D721Med (cell line): ENCODE measurements around the gene KIF1C.
A peak's percentile ranks its signal among the peaks of the same experiment; 100 is the strongest.

Experiments
- DNase-seq: peaks from one replicate; pipeline ENCODE4 v3.0.0; 2011; ENCODE audit warnings: low spot score; ENCODE audit not compliant: insufficient read length
- FAIRE-seq: peaks from 2 replicates; lab custom pipeline; 2011; peaks lifted over from hg19 to GRCh38; lab: Jason Lieb, UNC
- CTCF ChIP-seq: IDR thresholded peaks from 2 replicates; pipeline ENCODE4 v1.5.1; 2012; ENCODE audit warnings: mild to moderate bottlenecking, control low read depth; ENCODE audit not compliant: insufficient read depth; ENCODE audit errors: missing control alignments

Gene KIF1C

GRCh38 chr17:4960279-4960922 lies 37.3 kb upstream of the KIF1C start:
- DNase-seq (no peak), FAIRE-seq (no peak)
- no peak for TF ChIP-seq CTCF

GRCh38 chr17:4965311-4965986 lies 32.3 kb upstream of the KIF1C start:
- TF ChIP-seq CTCF: no peak
- no peak for FAIRE-seq
- DNase-seq: no peak

DNA sequence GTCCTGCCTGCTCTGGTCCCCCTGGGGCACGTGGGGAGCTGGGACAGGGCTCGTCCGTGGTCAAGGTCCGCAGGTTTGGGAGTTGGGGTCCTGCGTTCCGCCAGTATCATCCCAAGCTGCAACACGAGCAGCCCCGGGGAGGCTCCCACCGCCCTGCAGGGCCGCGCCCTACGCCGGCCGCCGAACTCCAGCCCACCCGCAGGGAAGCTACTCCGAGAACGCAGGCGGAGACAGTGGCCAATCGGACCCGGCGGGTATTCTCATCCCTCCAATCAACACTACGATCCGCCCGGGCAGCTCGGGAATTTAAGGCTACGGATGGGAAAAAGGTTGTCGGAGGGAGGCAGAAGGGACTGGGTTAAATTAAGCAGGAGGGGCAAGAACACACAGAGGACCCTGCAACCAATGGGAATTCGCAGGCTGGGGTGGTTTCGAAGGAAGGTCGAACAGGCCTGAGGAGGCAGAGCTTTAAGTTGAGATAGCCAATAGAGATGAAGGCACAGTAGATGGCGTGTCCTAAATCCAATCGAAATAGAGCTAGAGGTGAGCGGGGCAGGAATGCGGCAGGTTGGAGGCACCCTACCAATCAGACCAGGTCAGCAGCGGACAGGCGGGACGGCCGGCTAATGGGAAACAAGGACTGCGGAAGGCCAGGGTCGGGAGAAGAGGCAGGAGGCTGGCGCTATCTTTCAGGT lies 30.8 kb upstream of the KIF1C start:
- peak; percentile 86 for DNase-seq
- peak; percentile 91 for FAIRE-seq
- no peak for TF ChIP-seq CTCF

- TF ChIP-seq CTCF: no peak
- FAIRE-seq: no peak
These were observed 29.9 kb upstream of the KIF1C start, which contains the start of gene SPAG7 for GRCh38 chr17:4967539-4968485. TSS of gene SPAG7 (minus strand) at chr17:4967817. CDS start at chr17:4967804, 13 bp downstream.

GRCh38 chr17:4968486-4969046 lies 29.2 kb upstream of the KIF1C start:
- DNase-seq: no peak
- no peak for FAIRE-seq
- no peak for TF ChIP-seq CTCF

More at GRCh38 chr17:4967539-4968485, 29.9 kb upstream of the KIF1C start, which contains the start of gene SPAG7:
- peak; percentile 89 for DNase-seq

GRCh38 chr17:4969047-4969550 lies 28.7 kb upstream of the KIF1C start:
- FAIRE-seq: no peak
- TF ChIP-seq CTCF: no peak
- no peak for DNase-seq
